Thyroid gland (tissue), 4 donors: ENCODE data around the gene COL24A1. TPM values are rescaled to one million over a fixed set of nuclear protein-coding genes. Genes with fewer than 3 reads are reported as not detected.
"Not testable (repeated sequence)": the region's sequence is repeated elsewhere in the genome, so short reads cannot be mapped to it uniquely, and the experiment has no call there.

Experiments used
- DNase-seq, 2 donors: peaks; one replicate each; pipeline ENCODE4 v3.0.0-alpha.2; 2019
- H3K27ac ChIP-seq, 3 donors: fragments of 200-600 bp; sonication (generic); 1 replicate in 2 of 3; 2 replicates in 1 of 3; pipeline ENCODE4 v1.5.1; 2016 to 2019; ENCODE audit warnings: mild to moderate bottlenecking in 1 of 3, moderate library complexity in 1 of 3
- H3K27me3 ChIP-seq: fragments of 200-600 bp; sonication (generic); one replicate; pipeline ENCODE4 v1.5.1; 2019
- H3K36me3 ChIP-seq, 2 donors: fragments of 200-600 bp; sonication (generic); one replicate each; pipeline ENCODE4 v1.5.1; 2016 to 2019
- H3K4me1 ChIP-seq, 2 donors: fragments of 200-600 bp; sonication (generic); one replicate each; pipeline ENCODE4 v1.5.1; 2017 to 2019
- H3K4me3 ChIP-seq, 3 donors: fragments of 200-600 bp; sonication (generic); replicated peaks in 1 of 3; 1 replicate in 2 of 3; 2 replicates in 1 of 3; pipeline ENCODE4 v1.5.1; 2016; ENCODE audit warnings: mild to moderate bottlenecking in 1 of 3
- H3K9me3 ChIP-seq: fragments of 200-600 bp; sonication (generic); one replicate; pipeline ENCODE4 v1.5.1; 2017
- POLR2A ChIP-seq, 2 donors: fragments of 450-650 bp; IDR thresholded peaks; one replicate each; pipeline ENCODE4 v1.6.1; 2017; ENCODE audit warnings: antibody characterized with exemption in 2 of 2, mild to moderate bottlenecking in 2 of 2, moderate library complexity in 1 of 2
- WGBS, 2 donors: methylation state at CpG; one replicate each; pipeline ENCODE4 v1.1.5; 2017; 5-methylcytosine and 5-hydroxymethylcytosine counted together
- intact Hi-C: fragments of 100-400 bp; cut with DNase I; formaldehyde crosslinking; loops from one replicate; pipeline ENCODE4 v1.15.1; 2023
- total RNA-seq, 4 donors: library from RNA; depleted of rRNA; stranded (reverse); fragments of >200 nt; gene quantifications; one replicate each; pipeline ENCODE4 v1.2.3, GENCODE V29; 2016
- TF ChIP-seq, protein P1 (sequence below), 6 experiments: fragments of 200-600 bp in 3 of 6; fragments of 450-650 bp in 3 of 6; sonication (generic) in 3 of 6; IDR thresholded peaks; one replicate each; pipeline ENCODE4 v1.5.1; 2016 to 2019; ENCODE audit warnings: antibody characterized with exemption in 6 of 6, mild to moderate bottlenecking in 2 of 6, inconsistent platforms in 1 of 6, moderate library complexity in 1 of 6

Gene COL24A1
- total RNA-seq, 4 donors from 2014 or later: 0.27 to 0.89 (median 0.46) TPM

DNA sequence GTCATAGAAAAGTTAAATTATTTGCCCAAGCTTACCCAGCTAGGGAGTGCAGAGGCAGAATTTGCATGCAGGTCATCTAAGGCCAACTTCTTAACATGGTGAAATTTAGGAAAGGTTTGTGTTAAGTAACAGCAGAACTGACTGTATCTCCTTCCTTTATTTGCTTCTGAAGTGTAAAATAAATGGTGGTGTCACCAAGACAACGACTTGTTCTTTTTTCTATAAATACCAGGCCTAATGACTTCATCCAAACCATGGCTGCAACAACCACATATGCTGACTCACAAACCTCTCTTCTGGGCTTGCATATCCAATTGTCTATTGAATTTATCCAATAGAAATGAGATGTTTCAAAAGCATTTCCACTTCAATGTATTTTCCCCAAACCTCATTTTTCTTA lies 19.1 kb downstream of the COL24A1 start:
- no peak overlapping the region for H3K4me3 ChIP-seq

GRCh38 chr1:86119214-86119764 lies 37.3 kb downstream of the COL24A1 start:
- H3K27me3 ChIP-seq: no peaks in the 10 kb centered on the region
- no peak overlapping the region for H3K27ac ChIP-seq
- intact Hi-C loops: no loop called here
- peaks cover 0 to 7% of the 10 kb centered on the region in 2 donors for H3K4me1 ChIP-seq
- H3K4me3 ChIP-seq: no peak overlapping the region
- H3K36me3 ChIP-seq: no peaks in the 10 kb centered on the region
- 78 to 91% methylated on average over 3 of the region's 3 CpGs for WGBS, 2 donors
- TF ChIP-seq, protein P1, sequence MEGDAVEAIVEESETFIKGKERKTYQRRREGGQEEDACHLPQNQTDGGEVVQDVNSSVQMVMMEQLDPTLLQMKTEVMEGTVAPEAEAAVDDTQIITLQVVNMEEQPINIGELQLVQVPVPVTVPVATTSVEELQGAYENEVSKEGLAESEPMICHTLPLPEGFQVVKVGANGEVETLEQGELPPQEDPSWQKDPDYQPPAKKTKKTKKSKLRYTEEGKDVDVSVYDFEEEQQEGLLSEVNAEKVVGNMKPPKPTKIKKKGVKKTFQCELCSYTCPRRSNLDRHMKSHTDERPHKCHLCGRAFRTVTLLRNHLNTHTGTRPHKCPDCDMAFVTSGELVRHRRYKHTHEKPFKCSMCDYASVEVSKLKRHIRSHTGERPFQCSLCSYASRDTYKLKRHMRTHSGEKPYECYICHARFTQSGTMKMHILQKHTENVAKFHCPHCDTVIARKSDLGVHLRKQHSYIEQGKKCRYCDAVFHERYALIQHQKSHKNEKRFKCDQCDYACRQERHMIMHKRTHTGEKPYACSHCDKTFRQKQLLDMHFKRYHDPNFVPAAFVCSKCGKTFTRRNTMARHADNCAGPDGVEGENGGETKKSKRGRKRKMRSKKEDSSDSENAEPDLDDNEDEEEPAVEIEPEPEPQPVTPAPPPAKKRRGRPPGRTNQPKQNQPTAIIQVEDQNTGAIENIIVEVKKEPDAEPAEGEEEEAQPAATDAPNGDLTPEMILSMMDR (IDR thresholded peaks at IDR 0.05): no peak
- no peak for TF ChIP-seq POLR2A (IDR thresholded peaks at IDR 0.05)
- H3K9me3 ChIP-seq: no peaks in the 10 kb centered on the region
- DNase-seq: no peak

More for the DNA sequence above, 19.1 kb downstream of the COL24A1 start:
- H3K36me3 ChIP-seq: no peaks in the 10 kb centered on the region
- no peaks in the 10 kb centered on the region for H3K4me1 ChIP-seq
- H3K9me3 ChIP-seq: no peaks in the 10 kb centered on the region
- WGBS, 2 donors: 49 to 63% methylated on average over 1 of the region's 1 CpG
- intact Hi-C loops: no loop called here
- no peak for DNase-seq
- no peaks in the 10 kb centered on the region for H3K27me3 ChIP-seq
- no peak for TF ChIP-seq POLR2A (IDR thresholded peaks at IDR 0.05)
- TF ChIP-seq, protein P1 (IDR thresholded peaks at IDR 0.05): no peak
- H3K27ac ChIP-seq: no peak overlapping the region

GRCh38 chr1:86114816-86115400 lies 41.7 kb downstream of the COL24A1 start:
- whole genome bisulfite sequencing, 2 donors: 35 to 47% methylated on average over 4 of the region's 4 CpGs
- intact Hi-C loops: no loop called here
- Histone ChIP-seq H3K36me3 (no peaks in the 10 kb centered on the region), H3K27me3 (no peaks in the 10 kb centered on the region), H3K4me3 (no peak overlapping the region), H3K4me1 (peaks cover 0 to 7% of the 10 kb centered on the region in 2 donors), H3K27ac (no peak overlapping the region), H3K9me3 (no peaks in the 10 kb centered on the region)
- no peak for TF ChIP-seq POLR2A (IDR thresholded peaks at IDR 0.05)
- no peak for DNase-seq

DNA sequence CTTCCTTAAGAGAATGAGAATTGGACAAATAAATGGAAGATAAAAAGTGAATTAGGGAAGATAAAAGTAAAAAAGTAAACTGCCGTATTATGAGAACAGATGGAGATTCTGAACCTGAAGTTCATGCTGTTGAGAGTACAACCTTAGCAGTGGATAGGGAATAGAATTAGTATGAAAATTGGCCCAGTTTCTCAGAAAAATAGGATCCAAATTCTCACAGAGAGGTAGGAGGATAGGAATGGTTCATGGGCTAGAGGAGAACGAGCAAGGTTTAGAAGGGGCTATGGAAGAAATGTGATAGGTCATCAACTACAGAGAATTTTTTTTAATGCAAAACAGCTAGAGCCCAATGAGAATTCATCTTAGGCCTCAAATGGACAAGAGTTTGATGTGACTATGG lies 42.3 kb downstream of the COL24A1 start:
- Histone ChIP-seq H3K36me3 (no peaks in the 10 kb centered on the region), H3K9me3 (no peaks in the 10 kb centered on the region), H3K27ac (no peak overlapping the region), H3K4me3 (no peak overlapping the region), H3K27me3 (no peaks in the 10 kb centered on the region), H3K4me1 (peaks cover 0 to 7% of the 10 kb centered on the region in 2 donors)
- no peak for DNase-seq
- 85 to 88% methylated on average over 2 of the region's 2 CpGs for WGBS, 2 donors
- TF ChIP-seq, protein P1 (IDR thresholded peaks at IDR 0.05): no peak
- TF ChIP-seq POLR2A (IDR thresholded peaks at IDR 0.05): no peak
- intact Hi-C loops: no loop called here

- H3K27ac ChIP-seq, H3K4me3 ChIP-seq, H3K36me3 ChIP-seq, H3K27me3 ChIP-seq, intact Hi-C loops, DNase-seq, H3K4me1 ChIP-seq, H3K9me3 ChIP-seq: not testable (repeated sequence)
- WGBS, 2 donors: 84 to 94% methylated on average over 11 to 12 of the region's 12 CpGs
These were observed 45.0 kb downstream of the COL24A1 start for GRCh38 chr1:86111590-86111989.

GRCh38 chr1:86110451-86111129 lies 46.0 kb downstream of the COL24A1 start:
- Histone ChIP-seq H3K4me1 (peaks cover 0 to 7% of the 10 kb centered on the region in 2 donors), H3K27me3 (no peaks in the 10 kb centered on the region), H3K27ac (no peak overlapping the region), H3K36me3 (no peaks in the 10 kb centered on the region), H3K4me3 (no peak overlapping the region), H3K9me3 (no peaks in the 10 kb centered on the region)
- intact Hi-C loops: no loop called here
- TF ChIP-seq POLR2A (IDR thresholded peaks at IDR 0.05): no peak
- TF ChIP-seq, protein P1 (IDR thresholded peaks at IDR 0.05): no peak
- DNase-seq: no peak
- WGBS, 2 donors: 98 to 99% methylated on average over 17 to 19 of the region's 41 CpGs
